Measurements from ENCODE around the gene PLCB3. TPM values are rescaled to one million over a fixed set of nuclear protein-coding genes. Genes with fewer than 3 reads are reported as not detected.
A peak's percentile ranks its signal among the peaks of the same experiment; 100 is the strongest.

Gene PLCB3
- total and polyA plus RNA-seq, 12 donors = 5.0 to 89.5 (median 41.2) TPM

- intact Hi-C loops (cut with DNase I) = no loop called here
- Histone ChIP-seq H3K4me1 (replicated peaks in 1 of 2) (peaks cover 0 to 8% of the 10 kb centered on the region in 2 donors), H3K4me3 (no peak overlapping the region), H3K27ac (no peak overlapping the region), H3K9me3 (replicated peaks in 1 of 3) (no peaks in the 10 kb centered on the region), H3K36me3 (replicated peaks in 1 of 2) (peaks cover 0 to 12% of the 10 kb centered on the region in 2 donors), H3K27me3 (no peaks in the 10 kb centered on the region)
- TF ChIP-seq POLR2A (IDR thresholded peaks at IDR 0.05) (no peak), CTCF (IDR thresholded peaks at IDR 0.05) (no peak)
- DNase-seq = no peak
- WGBS, 4 donors = 66 to 90% (median 79%) methylated on average over 2 to 17 of the region's 17 CpGs
These were observed 31.1 kb upstream of the PLCB3 start for GRCh38 chr11:64220271-64220670.

DNA sequence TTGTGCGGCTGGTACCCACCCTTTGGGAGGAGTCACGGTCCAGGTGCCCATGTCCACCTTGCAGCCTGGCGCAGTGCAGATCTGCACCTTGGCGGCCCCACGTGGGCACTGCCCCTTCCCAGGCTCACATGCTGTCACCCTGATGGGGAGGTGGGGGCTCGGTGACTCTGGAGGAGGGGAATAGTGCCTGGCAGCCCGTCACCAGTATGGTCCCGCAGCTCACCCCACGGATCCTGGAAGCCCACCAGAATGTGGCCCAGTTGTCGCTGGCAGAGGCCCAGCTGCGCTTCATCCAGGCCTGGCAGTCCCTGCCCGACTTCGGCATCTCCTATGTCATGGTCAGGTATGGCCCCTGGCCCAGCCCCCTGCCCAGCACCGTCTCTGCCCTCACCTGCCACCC, 30.5 kb upstream of the PLCB3 start:
- DNase-seq = no peak
- H3K4me3 ChIP-seq = no peak overlapping the region
- peaks cover 0 to 12% of the 10 kb centered on the region in 2 donors for H3K36me3 ChIP-seq (replicated peaks in 1 of 2)
- TF ChIP-seq CTCF (IDR thresholded peaks at IDR 0.05) (no peak), POLR2A (IDR thresholded peaks at IDR 0.05) (no peak)
- H3K27ac ChIP-seq = no peak overlapping the region
- no peaks in the 10 kb centered on the region for H3K9me3 ChIP-seq (replicated peaks in 1 of 3)
- no peaks in the 10 kb centered on the region for H3K27me3 ChIP-seq
- intact Hi-C loops (cut with DNase I) = no loop called here
- 78 to 90% (median 86%) methylated on average over 7 to 14 of the region's 14 CpGs for WGBS, 4 donors
- H3K4me1 ChIP-seq (replicated peaks in 1 of 2) = peaks cover 0 to 12% of the 10 kb centered on the region in 2 donors

GRCh38 chr11:64222651-64223000, 28.7 kb upstream of the PLCB3 start:
- H3K4me1 ChIP-seq (replicated peaks in 1 of 2) = peaks cover 11 to 25% of the 10 kb centered on the region in 2 donors
- peaks cover 0 to 12% of the 10 kb centered on the region in 2 donors for H3K36me3 ChIP-seq (replicated peaks in 1 of 2)
- no peaks in the 10 kb centered on the region for H3K9me3 ChIP-seq (replicated peaks in 1 of 3)
- WGBS, 4 donors = 80 to 85% (median 83%) methylated on average over 9 of the region's 9 CpGs
- H3K27me3 ChIP-seq = no peaks in the 10 kb centered on the region
- TF ChIP-seq CTCF (IDR thresholded peaks at IDR 0.05) (no peak), POLR2A (IDR thresholded peaks at IDR 0.05) (no peak)
- H3K4me3 ChIP-seq = no peak overlapping the region
- no peak for DNase-seq
- intact Hi-C loops (cut with DNase I) = no loop called here
- no peak overlapping the region for H3K27ac ChIP-seq

- H3K4me1 ChIP-seq (replicated peaks in 1 of 2) = peaks cover 11 to 30% of the 10 kb centered on the region in 2 donors
- peak in 2 of 7 donors; percentile 19 to 34 for DNase-seq
- H3K4me3 ChIP-seq = no peak overlapping the region
- peaks cover 0 to 12% of the 10 kb centered on the region in 2 donors for H3K36me3 ChIP-seq (replicated peaks in 1 of 2)
- TF ChIP-seq CTCF (IDR thresholded peaks at IDR 0.05) (no peak), POLR2A (IDR thresholded peaks at IDR 0.05) (no peak)
- H3K27ac ChIP-seq = no peak overlapping the region
- 81 to 85% (median 84%) methylated on average over 10 to 24 of the region's 24 CpGs for WGBS, 4 donors
- H3K27me3 ChIP-seq = no peaks in the 10 kb centered on the region
- intact Hi-C loops (cut with DNase I) = no loop called here
- H3K9me3 ChIP-seq (replicated peaks in 1 of 3) = no peaks in the 10 kb centered on the region
These were observed 28.2 kb upstream of the PLCB3 start for GRCh38 chr11:64223001-64223651.
